HEK293T (cell line): ENCODE data around the gene PRR22.

Experiments used
- CTCF ChIA-PET: fragments of 350-600 bp; formaldehyde crosslinking; extraction: SDS; loops from one replicate; lab custom pipeline; 2021; ENCODE audit warnings: antibody characterized with exemption, inconsistent platforms; lab: Yijun Ruan, JAX
- POLR2A ChIA-PET: fragments of 350-600 bp; formaldehyde crosslinking; extraction: SDS; loops from one replicate; lab custom pipeline; 2020; ENCODE audit warnings: antibody characterized with exemption, inconsistent platforms; lab: Yijun Ruan, JAX
- DNase-seq: peaks from one replicate; pipeline ENCODE4 v3.0.0; 2012; ENCODE audit warnings: mixed read lengths; ENCODE audit errors: extremely low spot score
- ARNT ChIP-seq: fragments of 450-650 bp; IDR thresholded peaks from 2 replicates; pipeline ENCODE4 v1.6.1; 2017; ENCODE audit warnings: mild to moderate bottlenecking
- BHLHE40 ChIP-seq: fragments of 450-650 bp; IDR thresholded peaks from 2 replicates; pipeline ENCODE4 v1.6.1; 2016; ENCODE audit warnings: mild to moderate bottlenecking, moderate library complexity, borderline replicate concordance
- CTBP1 ChIP-seq: fragments of 450-650 bp; IDR thresholded peaks from 2 replicates; pipeline ENCODE4 v1.6.1; 2016; ENCODE audit warnings: borderline replicate concordance
- ELF4 ChIP-seq: fragments of 450-650 bp; IDR thresholded peaks from 2 replicates; pipeline ENCODE4 v1.6.1; 2017; ENCODE audit warnings: antibody characterized with exemption
- FOXA1 ChIP-seq: fragments of 450-650 bp; IDR thresholded peaks from 2 replicates; pipeline ENCODE4 v1.6.1; 2016; ENCODE audit warnings: mild to moderate bottlenecking
- FOXK2 ChIP-seq: fragments of 450-650 bp; IDR thresholded peaks from 2 replicates; pipeline ENCODE4 v1.6.1; 2016; ENCODE audit warnings: mild to moderate bottlenecking
- FOXM1 ChIP-seq: fragments of 450-650 bp; IDR thresholded peaks from 2 replicates; pipeline ENCODE4 v1.6.1; 2017; ENCODE audit warnings: mild to moderate bottlenecking, borderline replicate concordance
- HDGF ChIP-seq: fragments of 450-650 bp; IDR thresholded peaks from 2 replicates; pipeline ENCODE4 v1.6.1; 2017; ENCODE audit warnings: antibody characterized with exemption, borderline replicate concordance
- L3MBTL2 ChIP-seq: fragments of 450-650 bp; conservative IDR thresholded peaks from 2 replicates; pipeline ENCODE4 v1.6.1; 2016; ENCODE audit warnings: mild to moderate bottlenecking
- LEF1 ChIP-seq: fragments of 450-650 bp; IDR thresholded peaks from 2 replicates; pipeline ENCODE4 v1.6.1; 2017; ENCODE audit warnings: mild to moderate bottlenecking, borderline replicate concordance
- NFRKB ChIP-seq: fragments of 450-650 bp; IDR thresholded peaks from 2 replicates; pipeline ENCODE4 v1.6.1; 2016; ENCODE audit warnings: mild to moderate bottlenecking, moderate library complexity
- PKNOX1 ChIP-seq: fragments of 450-650 bp; IDR thresholded peaks from 2 replicates; pipeline ENCODE4 v1.6.1; 2016
- SP1 ChIP-seq: fragments of 450-650 bp; IDR thresholded peaks from 2 replicates; pipeline ENCODE4 v1.6.1; 2017
- SUZ12 ChIP-seq: fragments of 450-650 bp; IDR thresholded peaks from 2 replicates; pipeline ENCODE4 v1.6.1; 2016; ENCODE audit warnings: mild to moderate bottlenecking
- TARDBP ChIP-seq: fragments of 450-650 bp; IDR thresholded peaks from 2 replicates; pipeline ENCODE4 v1.6.1; 2016
- ZNF384 ChIP-seq: fragments of 450-650 bp; IDR thresholded peaks from 2 replicates; pipeline ENCODE4 v1.6.1; 2016

The PRR22 gene

GRCh38 chr19:5775668-5776309, 8.8 kb downstream of the PRR22 start:
- DNase-seq = no peak
- CTCF ChIA-PET = no interaction called here

GRCh38 chr19:5774921-5775320, 9.6 kb downstream of the PRR22 start:
- DNase-seq = no peak
- ChIA-PET CTCF (interaction anchor here (0.7 to 1.2 kb wide), 2 partner anchors 16 to 179 kb away, joined by 4 to 6 read pairs; partner anchors contain the start of gene DUS3L), POLR2A (interaction anchor here (2.5 to 3.2 kb wide), 2 partner anchors 8 to 16 kb away, joined by 8 to 13 read pairs; partner anchors contain the start of gene DUS3L)
- TF ChIP-seq FOXM1 (no peak), FOXA1 (no peak), NFRKB (no peak), LEF1 (no peak), CTBP1 (no peak), FOXK2 (no peak), PKNOX1 (no peak), BHLHE40 (no peak), ELF4 (no peak), ZNF384 (no peak), TARDBP (no peak), ARNT (no peak), L3MBTL2 (no peak), SP1 (no peak), HDGF (no peak), SUZ12 (no peak)

More at GRCh38 chr19:5775668-5776309, 8.8 kb downstream of the PRR22 start:
- POLR2A ChIA-PET = interaction anchor here (2.5 to 3.2 kb wide), 2 partner anchors 7 to 16 kb away, joined by 8 to 13 read pairs; partner anchors contain the start of gene DUS3L
- TF ChIP-seq NFRKB (no peak), CTBP1 (no peak), FOXK2 (no peak), ZNF384 (no peak), L3MBTL2 (no peak), ELF4 (no peak), SP1 (no peak), FOXA1 (no peak), SUZ12 (no peak), HDGF (no peak), PKNOX1 (no peak), FOXM1 (no peak), LEF1 (no peak), BHLHE40 (no peak), ARNT (no peak), TARDBP (no peak)

- ChIA-PET POLR2A (interaction anchor here (1.0 to 3.2 kb wide), 3 partner anchors 10 to 31 kb away, joined by 4 to 13 read pairs (median 8); partner anchors contain the start of gene DUS3L), CTCF (interaction anchor here (0.7 kb wide), 1 partner anchor 20 kb away, joined by 3 read pairs; no protein-coding TSS in a partner anchor)
- DNase-seq = no peak
- no peak for TF ChIP-seq FOXA1
- no peak for TF ChIP-seq ZNF384
- no peak for TF ChIP-seq TARDBP
- no peak for TF ChIP-seq FOXM1
- no peak for TF ChIP-seq SUZ12
- TF ChIP-seq ARNT = no peak
- TF ChIP-seq PKNOX1 = no peak
- TF ChIP-seq CTBP1 = no peak
- no peak for TF ChIP-seq ELF4
- TF ChIP-seq BHLHE40 = no peak
- TF ChIP-seq NFRKB = no peak
- no peak for TF ChIP-seq LEF1
Observed at GRCh38 chr19:5773276-5773675, 11.3 kb downstream of the PRR22 start.

GRCh38 chr19:5772416-5772815, 12.1 kb downstream of the PRR22 start:
- ChIA-PET POLR2A (interaction anchor here (3.2 kb wide), 1 partner anchor 11 kb away, joined by 8 read pairs; no protein-coding TSS in a partner anchor), CTCF (no interaction called here)
- TF ChIP-seq L3MBTL2 (no peak), HDGF (no peak), FOXK2 (no peak), NFRKB (no peak), ELF4 (no peak), PKNOX1 (no peak), ZNF384 (no peak), CTBP1 (no peak), SP1 (no peak), BHLHE40 (no peak)
- no peak for DNase-seq

GRCh38 chr19:5767949-5768348, 16.6 kb downstream of the PRR22 start:
- CTCF ChIA-PET = no interaction called here

More at GRCh38 chr19:5767949-5768348, 16.6 kb downstream of the PRR22 start:
- POLR2A ChIA-PET = no interaction called here
- no peak for TF ChIP-seq TARDBP
- no peak for TF ChIP-seq NFRKB
- TF ChIP-seq PKNOX1 = no peak
- no peak for TF ChIP-seq BHLHE40
- no peak for TF ChIP-seq CTBP1
- no peak for TF ChIP-seq HDGF
- DNase-seq = no peak
